ENCODE measurements around the gene MEIOC. TPM values are rescaled to one million over a fixed set of nuclear protein-coding genes. Genes with fewer than 3 reads are reported as not detected.
A peak's percentile ranks its signal among the peaks of the same experiment; 100 is the strongest.
"Not testable (repeated sequence)": the region's sequence is repeated elsewhere in the genome, so short reads cannot be mapped to it uniquely, and the experiment has no call there.

Gene MEIOC
- total and polyA plus RNA-seq, 5 experiments from 2014 or later, result 0.17 to 0.34 (median 0.25) TPM; not detected in 2

GRCh38 chr17:44628243-44629188 is 27.8 kb upstream of the MEIOC start:
- no peaks in the 10 kb centered on the region for H3K9me3 Mint-ChIP-seq
- POLR2A ChIA-PET, result no interaction called here
- H3K4me1 Mint-ChIP-seq, result peaks cover 0 to 6% (median 1%) of the 10 kb centered on the region in 4 donors
- peak overlapping the region in 7 of 10 donors; percentile 8 to 75 (median 47) for H3K4me3 Mint-ChIP-seq
- H3K27me3 Mint-ChIP-seq, result peaks cover 2 to 33% (median 13%) of the 10 kb centered on the region in 5 donors
- H3K27ac Mint-ChIP-seq, result peak overlapping the region in 6 of 10 donors; percentile 43 to 89 (median 60)
- DNase-seq, result no peak
- peak in 1 of 2 donors; percentile 46 for ATAC-seq
- H3K36me3 Mint-ChIP-seq, result no peaks in the 10 kb centered on the region

GRCh38 chr17:44629314-44629713 is 27.0 kb upstream of the MEIOC start:
- peaks cover 2 to 33% (median 19%) of the 10 kb centered on the region in 5 donors for H3K27me3 Mint-ChIP-seq
- POLR2A ChIA-PET, result no interaction called here
- peaks cover 0 to 6% (median 1%) of the 10 kb centered on the region in 4 donors for H3K4me1 Mint-ChIP-seq
- no peak for DNase-seq
- no peaks in the 10 kb centered on the region for H3K9me3 Mint-ChIP-seq
- no peak overlapping the region for H3K4me3 Mint-ChIP-seq
- H3K36me3 Mint-ChIP-seq, result no peaks in the 10 kb centered on the region
- H3K27ac Mint-ChIP-seq, result no peak overlapping the region
- ATAC-seq, result no peak

GRCh38 chr17:44630703-44631102 is 25.6 kb upstream of the MEIOC start:
- no peak overlapping the region for H3K4me3 Mint-ChIP-seq
- no peaks in the 10 kb centered on the region for H3K36me3 Mint-ChIP-seq
- H3K27ac Mint-ChIP-seq, result no peak overlapping the region
- peaks cover 0 to 6% (median 1%) of the 10 kb centered on the region in 4 donors for H3K4me1 Mint-ChIP-seq
- no peak for ATAC-seq
- peaks cover 2 to 33% (median 21%) of the 10 kb centered on the region in 5 donors for H3K27me3 Mint-ChIP-seq
- no peak for DNase-seq
- POLR2A ChIA-PET, result no interaction called here
- H3K9me3 Mint-ChIP-seq, result no peaks in the 10 kb centered on the region

- H3K27ac Mint-ChIP-seq, result peak overlapping the region in 1 of 10 donors; percentile 3
- POLR2A ChIA-PET, result no interaction called here
- no peaks in the 10 kb centered on the region for H3K4me1 Mint-ChIP-seq
- no peak overlapping the region for H3K4me3 Mint-ChIP-seq
- H3K27me3 Mint-ChIP-seq, result peaks cover 5 to 9% (median 8%) of the 10 kb centered on the region in 5 donors
- H3K36me3 Mint-ChIP-seq, result no peaks in the 10 kb centered on the region
- ATAC-seq (no peak), DNase-seq (no peak)
- no peaks in the 10 kb centered on the region for H3K9me3 Mint-ChIP-seq
Measured at GRCh38 chr17:44633998-44634397, 22.3 kb upstream of the MEIOC start.

- H3K4me1 Mint-ChIP-seq, DNase-seq, ATAC-seq, H3K9me3 Mint-ChIP-seq, H3K4me3 Mint-ChIP-seq, H3K27me3 Mint-ChIP-seq, POLR2A ChIA-PET, H3K36me3 Mint-ChIP-seq: not testable (repeated sequence)
- H3K27ac Mint-ChIP-seq, result peak overlapping the region in 1 of 10 donors; percentile 3
Measured at GRCh38 chr17:44634401-44634800, 21.9 kb upstream of the MEIOC start.

- H3K27ac Mint-ChIP-seq, result no peak overlapping the region
- H3K27me3 Mint-ChIP-seq, result peaks cover 7 to 13% (median 9%) of the 10 kb centered on the region in 5 donors
- no peak overlapping the region for H3K4me3 Mint-ChIP-seq
- POLR2A ChIA-PET, result no interaction called here
- ATAC-seq (peak in 1 of 2 donors; percentile 46), DNase-seq (peak in 2 of 10 donors; percentile 21 to 27)
- H3K36me3 Mint-ChIP-seq, result no peaks in the 10 kb centered on the region
- H3K4me1 Mint-ChIP-seq, result no peaks in the 10 kb centered on the region
- H3K9me3 Mint-ChIP-seq, result no peaks in the 10 kb centered on the region
Measured at GRCh38 chr17:44636562-44636961, 19.7 kb upstream of the MEIOC start.

- Mint-ChIP-seq H3K4me3 (no peak overlapping the region), H3K27ac (no peak overlapping the region), H3K36me3 (no peaks in the 10 kb centered on the region), H3K27me3 (peaks cover 7 to 18% (median 14%) of the 10 kb centered on the region in 5 donors), H3K9me3 (no peaks in the 10 kb centered on the region), H3K4me1 (no peaks in the 10 kb centered on the region)
- ATAC-seq, result no peak
- POLR2A ChIA-PET, result interaction anchor here (0.6 kb wide), 1 partner anchor 221 kb away, joined by 3 read pairs; no protein-coding TSS in a partner anchor
- no peak for DNase-seq
Measured at GRCh38 chr17:44637066-44637465, 19.2 kb upstream of the MEIOC start.

GRCh38 chr17:44642834-44643233 is 13.4 kb upstream of the MEIOC start:
- DNase-seq (no peak), ATAC-seq (no peak)
- Mint-ChIP-seq H3K9me3 (no peaks in the 10 kb centered on the region), H3K36me3 (no peaks in the 10 kb centered on the region), H3K4me3 (no peak overlapping the region), H3K4me1 (no peaks in the 10 kb centered on the region), H3K27ac (peak overlapping the region in 1 of 10 donors; percentile 6), H3K27me3 (peaks cover 18 to 51% (median 33%) of the 10 kb centered on the region in 5 donors)
- POLR2A ChIA-PET, result no interaction called here

GRCh38 chr17:44645341-44645740 is 10.9 kb upstream of the MEIOC start:
- DNase-seq (no peak), ATAC-seq (no peak)
- Mint-ChIP-seq H3K27ac (peak overlapping the region in 1 of 10 donors; percentile 14), H3K27me3 (peaks cover 20 to 51% (median 36%) of the 10 kb centered on the region in 5 donors), H3K4me1 (no peaks in the 10 kb centered on the region), H3K9me3 (no peaks in the 10 kb centered on the region), H3K36me3 (no peaks in the 10 kb centered on the region), H3K4me3 (no peak overlapping the region)
- POLR2A ChIA-PET, result no interaction called here

- no peaks in the 10 kb centered on the region for H3K9me3 Mint-ChIP-seq
- ATAC-seq, result no peak
- no peak overlapping the region for H3K4me3 Mint-ChIP-seq
Measured at GRCh38 chr17:44646280-44646679, 10.0 kb upstream of the MEIOC start.

GRCh38 chr17:44647736-44648135 is 8.5 kb upstream of the MEIOC start:
- POLR2A ChIA-PET, result no interaction called here
- no peaks in the 10 kb centered on the region for H3K9me3 Mint-ChIP-seq
- DNase-seq, result no peak
- no peak overlapping the region for H3K4me3 Mint-ChIP-seq
- no peaks in the 10 kb centered on the region for H3K4me1 Mint-ChIP-seq
- no peak for ATAC-seq
- no peaks in the 10 kb centered on the region for H3K36me3 Mint-ChIP-seq
- no peak overlapping the region for H3K27ac Mint-ChIP-seq
- peaks cover 17 to 41% (median 34%) of the 10 kb centered on the region in 5 donors for H3K27me3 Mint-ChIP-seq

More at GRCh38 chr17:44646280-44646679, 10.0 kb upstream of the MEIOC start:
- no peak for DNase-seq
- Mint-ChIP-seq H3K27ac (no peak overlapping the region), H3K27me3 (peaks cover 21 to 49% (median 37%) of the 10 kb centered on the region in 5 donors), H3K36me3 (no peaks in the 10 kb centered on the region), H3K4me1 (no peaks in the 10 kb centered on the region)
- POLR2A ChIA-PET, result interaction anchor here (0.7 kb wide), 2 partner anchors 29 to 64 kb away, joined by 6 read pairs; no protein-coding TSS in a partner anchor

- Mint-ChIP-seq H3K27me3 (peaks cover 14 to 49% (median 33%) of the 10 kb centered on the region in 5 donors), H3K4me1 (no peaks in the 10 kb centered on the region), H3K36me3 (no peaks in the 10 kb centered on the region), H3K9me3 (peaks cover 0 to 3% (median 0%) of the 10 kb centered on the region in 9 donors), H3K4me3 (no peak overlapping the region), H3K27ac (no peak overlapping the region)
- ATAC-seq (no peak), DNase-seq (no peak)
- POLR2A ChIA-PET, result no interaction called here
Measured at GRCh38 chr17:44648963-44649362, 7.3 kb upstream of the MEIOC start.

- peaks cover 0 to 4% (median 0%) of the 10 kb centered on the region in 3 donors for H3K36me3 Mint-ChIP-seq
- peaks cover 0 to 6% (median 5%) of the 10 kb centered on the region in 4 donors for H3K4me1 Mint-ChIP-seq
- no peak for DNase-seq
- H3K4me3 Mint-ChIP-seq, result no peak overlapping the region
- no peak overlapping the region for H3K27ac Mint-ChIP-seq
- H3K27me3 Mint-ChIP-seq, result peaks cover 18 to 52% (median 39%) of the 10 kb centered on the region in 5 donors
- ATAC-seq, result no peak
- POLR2A ChIA-PET, result no interaction called here
- H3K9me3 Mint-ChIP-seq, result peaks cover 0 to 7% (median 0%) of the 10 kb centered on the region in 9 donors
Measured at GRCh38 chr17:44651228-44651627, 5.0 kb upstream of the MEIOC start.
